ENCODE results near the gene SIGLEC15.

SIGLEC15 gene

DNA sequence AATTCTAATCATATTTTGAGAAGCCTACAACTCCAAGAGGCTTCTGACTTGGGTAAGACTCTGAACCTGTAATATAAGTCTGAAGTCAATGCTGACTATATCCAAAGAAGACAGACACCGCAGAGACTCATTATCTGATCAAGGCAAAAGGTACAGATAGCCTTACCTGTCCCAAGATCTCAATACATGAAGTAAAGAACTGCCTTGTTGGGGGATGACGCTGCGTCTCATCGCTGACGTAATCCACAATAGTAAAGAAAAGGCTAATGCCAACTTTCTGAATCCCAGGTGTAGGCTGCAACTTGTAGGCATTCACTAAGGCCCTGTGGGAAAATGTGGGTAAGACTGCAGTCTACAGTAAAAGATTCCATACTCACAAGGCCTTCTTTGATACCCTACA lies 62.1 kb downstream of the SIGLEC15 start:
- no peak for DNase-seq

DNA sequence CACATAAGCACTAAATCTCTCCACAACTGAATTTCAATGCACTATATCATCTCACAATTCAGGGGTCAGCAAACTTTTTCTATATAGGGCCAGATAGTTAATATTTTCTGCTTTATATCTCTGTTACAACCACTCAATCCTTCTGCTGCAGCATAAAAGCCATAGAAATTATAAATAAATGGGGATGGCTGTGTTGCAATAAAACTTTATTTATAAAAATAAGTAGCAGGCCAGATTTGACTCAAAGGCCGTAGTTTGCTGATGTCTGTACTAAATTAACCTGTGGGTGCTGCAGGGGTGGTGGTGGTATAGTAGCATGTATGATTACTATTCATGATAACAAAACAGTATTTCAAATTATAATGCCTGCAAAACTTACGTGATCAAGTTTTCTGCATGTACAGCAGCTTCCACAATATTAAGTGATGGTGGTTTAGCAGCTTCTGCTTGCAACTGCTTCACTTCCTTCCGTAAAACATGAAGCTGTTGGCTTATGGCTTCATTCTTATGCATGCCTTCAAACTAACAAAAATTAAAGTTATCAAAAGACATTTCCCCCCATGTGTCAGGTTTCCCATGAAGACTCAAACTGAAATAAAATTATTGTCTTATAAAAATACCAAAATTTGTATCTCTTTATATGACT lies 64.1 kb downstream of the SIGLEC15 start:
- DNase-seq, result no peak

- DNase-seq, result no peak
These were observed 65.1 kb downstream of the SIGLEC15 start for GRCh38 chr18:45890606-45891005.

GRCh38 chr18:45891806-45892205 lies 66.3 kb downstream of the SIGLEC15 start:
- no peak for DNase-seq
